Measurements from ENCODE around the gene SLC18A2. TPM values are rescaled to one million over a fixed set of nuclear protein-coding genes. Genes with fewer than 3 reads are reported as not detected.

SLC18A2 gene
- total and polyA plus RNA-seq, 2 donors (not counting 3 experiments of a cell fraction or from before 2014, with no cell fraction given): not detected

GRCh38 chr10:117237401-117237991, 3.4 kb upstream of the SLC18A2 start:
- TF ChIP-seq POLR2AphosphoS5 (IDR thresholded peaks at IDR 0.05; ENCODE audit: insufficient read depth, low read depth, low read length) (no peak), JUN (IDR thresholded peaks at IDR 0.05; ENCODE audit: borderline replicate concordance, insufficient read depth, insufficient read length, low read depth) (no peak), POLR2A (IDR thresholded peaks at IDR 0.05; ENCODE audit: low read depth, low read length) (no peak), GATA2 (IDR thresholded peaks at IDR 0.05; ENCODE audit: insufficient read depth, insufficient read length, low read depth, low read length) (no peak), MYC (IDR thresholded peaks at IDR 0.05; ENCODE audit: low read depth, low read length) (no peak), FOS (IDR thresholded peaks at IDR 0.05; ENCODE audit: borderline replicate concordance, insufficient read depth, low read length) (no peak), MAX (IDR thresholded peaks at IDR 0.05; ENCODE audit: insufficient read depth, insufficient read length) (no peak), CTCF (IDR thresholded peaks at IDR 0.05; ENCODE audit: extremely low read depth in 1 of 2, insufficient read depth in 1 of 2, low read depth in 1 of 2, low read length in 2 of 2) (no peak), EZH2 (IDR thresholded peaks at IDR 0.05; ENCODE audit: borderline replicate concordance, low read depth, low read length, severe bottlenecking) (no peak)
- no peaks in the 10 kb centered on the region for H3K9me1 ChIP-seq (replicated peaks; ENCODE audit: control insufficient read depth, extremely low read depth, insufficient read depth, low read length)
- no peak overlapping the region for H3K9ac ChIP-seq (replicated peaks; ENCODE audit: extremely low read depth, insufficient read depth, low read length)
- dilution Hi-C loops (cut with MboI; ENCODE audit: extremely low pct_ligation_motif_present, low sequenced_read_pairs) (no loop called here), intact Hi-C loops (cut with micrococcal nuclease) (no loop called here)
- no peak overlapping the region for H3K27ac ChIP-seq (ENCODE audit: insufficient read depth, low read depth, low read length)
- no TSS peak for BruUV-seq (replicated peaks)
- peaks cover 16 to 29% of the 10 kb centered on the region in 2 experiments for H3K27me3 ChIP-seq (ENCODE audit: control insufficient read depth in 2 of 2, insufficient read depth in 2 of 2, low read length in 2 of 2)
- H3K4me2 ChIP-seq (ENCODE audit: insufficient read depth, low read length): no peak overlapping the region
- FAIRE-seq (no peak), DNase-seq (ENCODE audit: low read depth, low spot score) (no peak)
- no peaks in the 10 kb centered on the region for H3K36me3 ChIP-seq (ENCODE audit: control insufficient read depth in 2 of 2, extremely low read depth in 1 of 2, insufficient read depth in 2 of 2, low read length in 2 of 2)
- H3K9me3 ChIP-seq (replicated peaks; ENCODE audit: control insufficient read depth, insufficient read depth, low read length): no peaks in the 10 kb centered on the region
- ChIA-PET POLR2A (no interaction called here), CTCF (interaction anchor here (1.0 kb wide), 1 partner anchor 21 kb away, joined by 4 read pairs; no protein-coding TSS in a partner anchor)
- no peaks in the 10 kb centered on the region for H3K4me1 ChIP-seq (ENCODE audit: control insufficient read depth, extremely low read depth, insufficient read depth, low read length)
- H4K20me1 ChIP-seq (replicated peaks; ENCODE audit: control insufficient read depth, extremely low read depth, insufficient read depth, low read length): no peaks in the 10 kb centered on the region
- no peak overlapping the region for H3K4me3 ChIP-seq (replicated peaks in 1 of 3; ENCODE audit: insufficient read depth in 1 of 3, low read depth in 1 of 3, low read length in 3 of 3)
- H3K79me2 ChIP-seq (ENCODE audit: control insufficient read depth, insufficient read depth, low read length): no peaks in the 10 kb centered on the region
- no peak overlapping the region for H2AFZ ChIP-seq (ENCODE audit: low read depth, low read length)

All from endothelial cell of umbilical vein (primary cell).